HK-2 (cell line): ENCODE data around the gene TRRAP.
"Not testable (repeated sequence)": the region's sequence is repeated elsewhere in the genome, so short reads cannot be mapped to it uniquely, and the experiment has no call there.

ENCODE experiments used
- DNase-seq: peaks from one replicate; pipeline ENCODE4 v3.0.0-alpha.2; 2018; ENCODE audit not compliant: unreplicated experiment

Gene TRRAP

DNA sequence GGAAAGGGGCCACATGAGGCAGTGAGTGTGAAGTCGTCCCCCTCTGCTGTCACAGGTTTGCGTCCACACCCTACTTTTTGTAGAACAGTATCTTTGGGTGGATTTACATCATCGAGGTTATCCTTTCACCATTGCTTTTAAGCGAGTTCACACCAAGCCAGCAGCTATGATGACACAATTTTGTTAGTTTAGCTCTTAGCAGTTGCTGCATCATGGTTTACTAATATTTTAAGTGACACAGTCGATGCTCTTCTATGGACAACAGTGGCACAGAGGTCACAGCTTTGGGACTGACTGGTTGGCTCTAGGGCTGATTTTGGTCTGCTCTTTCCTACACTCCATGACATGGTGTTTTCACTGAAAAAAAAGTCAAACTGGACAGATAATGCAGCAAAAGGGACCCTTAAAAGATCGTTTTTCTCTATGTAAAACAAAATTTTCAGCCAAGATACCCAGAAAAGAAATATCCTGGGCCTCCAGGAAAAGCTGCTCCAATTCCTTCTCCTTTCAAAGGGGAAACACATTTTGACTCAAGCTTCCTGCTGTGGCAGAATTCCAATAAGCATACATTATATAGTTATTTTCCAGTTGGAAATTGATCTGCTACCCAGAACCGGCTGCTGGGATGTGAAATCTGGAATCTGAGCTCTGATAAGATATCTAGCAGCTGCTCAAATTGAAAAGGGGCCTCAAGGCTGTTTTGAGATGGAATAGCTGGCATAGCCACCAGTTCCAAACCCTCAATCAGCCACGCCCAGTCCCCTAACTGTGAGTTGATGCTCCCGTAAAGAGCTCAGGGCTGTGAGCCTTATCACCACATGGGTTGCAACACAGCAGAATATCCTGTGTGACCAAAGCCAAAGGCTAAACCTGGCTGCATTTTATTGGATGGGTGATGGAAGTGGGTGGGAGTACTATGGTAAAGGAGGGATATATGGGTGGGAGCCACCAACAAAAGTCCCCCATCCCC lies 151.4 kb downstream of the TRRAP start:
- DNase-seq, result no peak

GRCh38 chr7:99030457-99030856 lies 152.1 kb downstream of the TRRAP start:
- no peak for DNase-seq

- no peak for DNase-seq
These were observed 152.6 kb downstream of the TRRAP start for GRCh38 chr7:99030951-99031350.

GRCh38 chr7:99031496-99031895 lies 153.2 kb downstream of the TRRAP start:
- DNase-seq, result no peak

DNA sequence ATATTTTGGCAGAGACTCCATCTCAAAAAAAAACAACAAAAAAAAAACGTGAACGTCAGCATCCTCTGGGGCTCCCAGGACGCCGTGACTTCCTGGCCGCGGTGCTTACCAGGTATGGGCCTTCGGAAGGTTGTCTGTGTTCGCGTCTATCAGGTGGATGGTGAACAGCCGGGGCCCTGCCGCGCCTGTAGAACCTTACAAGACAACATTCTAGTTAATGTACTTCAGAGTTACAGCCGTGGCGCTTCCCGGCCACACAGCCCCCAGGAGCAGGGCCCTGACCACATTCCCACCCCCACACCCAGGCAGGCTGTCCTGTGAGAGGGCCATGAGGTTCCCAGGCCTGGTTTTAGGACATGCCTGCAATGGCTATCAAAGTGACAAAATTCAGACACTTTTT lies 154.6 kb downstream of the TRRAP start:
- no peak for DNase-seq

DNA sequence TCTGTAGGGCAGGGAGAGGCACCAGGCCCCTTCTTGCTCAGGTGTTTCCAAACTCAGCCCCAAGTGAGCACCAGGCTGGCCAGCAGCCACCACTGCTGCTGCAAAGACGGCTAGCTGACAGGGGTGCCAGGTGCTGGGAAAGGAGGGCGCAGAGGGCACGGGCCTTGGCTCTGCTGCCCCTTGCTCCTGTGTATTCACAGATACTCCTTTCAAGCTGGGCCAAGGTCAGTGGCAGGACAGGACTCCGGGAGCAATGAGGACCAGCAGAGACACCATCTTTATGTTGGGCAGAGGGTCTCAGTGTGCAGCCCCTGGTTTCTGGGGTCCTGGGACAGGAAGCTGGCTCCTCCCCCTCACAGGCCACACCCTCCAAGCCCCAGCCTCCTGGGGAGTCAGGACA lies 155.4 kb downstream of the TRRAP start:
- no peak for DNase-seq

DNA sequence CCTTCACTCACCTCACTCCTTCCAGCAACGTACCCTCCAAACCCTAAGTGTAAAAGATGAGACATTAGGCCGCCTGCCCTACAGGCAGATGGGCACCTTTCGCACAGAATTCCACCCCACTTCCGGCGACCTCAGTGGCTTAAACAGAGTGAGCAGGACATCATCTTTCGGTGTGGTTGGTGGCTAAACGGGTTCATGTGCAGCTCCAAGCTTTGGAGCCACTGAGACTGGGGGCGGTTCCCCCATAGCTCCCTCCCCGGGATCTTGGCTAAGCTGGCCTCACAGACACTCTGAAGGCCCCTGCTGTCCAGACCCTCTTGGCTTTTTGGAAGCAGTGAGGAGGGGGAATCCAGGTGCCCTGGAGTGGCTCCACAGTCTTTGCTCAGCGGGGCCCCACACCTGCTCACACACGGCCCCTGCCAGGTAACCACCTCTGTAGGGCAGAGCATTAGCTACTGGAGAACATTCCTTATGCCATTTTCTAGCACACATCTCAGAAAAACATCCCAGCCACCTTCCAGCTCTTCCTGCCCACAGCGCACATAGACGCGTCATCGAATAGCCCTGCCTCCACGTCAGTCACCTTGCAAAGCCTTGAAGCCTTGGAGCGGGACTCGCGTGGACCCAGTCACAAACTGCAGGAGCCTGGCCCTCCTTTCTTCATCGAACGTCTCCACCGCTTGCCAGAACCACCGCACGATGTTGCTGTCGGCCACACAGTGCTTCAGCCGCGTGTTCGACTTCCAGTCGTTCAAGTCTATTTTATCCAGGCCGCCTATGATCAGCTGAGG lies 156.8 kb downstream of the TRRAP start:
- no peak for DNase-seq

- DNase-seq, result no peak
These were observed 157.6 kb downstream of the TRRAP start for GRCh38 chr7:99035723-99036545.

GRCh38 chr7:99036546-99037111 lies 158.3 kb downstream of the TRRAP start:
- peak; percentile 20 for DNase-seq

DNA sequence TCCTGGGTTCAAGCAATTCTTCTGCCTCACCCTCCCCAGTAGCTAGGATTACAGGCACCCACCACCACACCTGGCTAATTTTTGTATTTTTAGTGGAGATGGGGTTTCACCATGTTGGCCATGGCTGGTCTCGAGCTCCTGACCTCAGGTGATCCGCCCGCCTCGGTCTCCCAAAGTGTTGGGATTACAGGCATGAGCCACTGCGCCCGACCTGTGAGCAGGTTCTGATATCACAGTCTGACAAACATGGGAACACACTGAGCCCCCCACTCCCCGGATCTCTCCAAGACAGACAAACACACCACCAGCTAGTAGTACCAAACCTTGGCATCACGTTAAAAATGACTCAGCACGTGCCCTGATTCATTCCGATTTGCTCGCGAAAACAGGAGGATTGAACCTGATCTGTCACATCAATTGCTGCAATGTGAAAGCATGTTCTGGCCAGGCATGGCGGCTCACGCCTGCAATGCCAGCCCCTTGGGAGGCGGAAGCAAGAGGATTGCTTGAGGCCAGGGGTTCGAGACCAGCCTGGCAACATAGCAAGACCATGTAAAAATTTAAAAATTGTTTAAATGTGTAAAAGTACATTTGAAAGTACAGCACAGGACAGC lies 159.1 kb downstream of the TRRAP start:
- no peak for DNase-seq

DNA sequence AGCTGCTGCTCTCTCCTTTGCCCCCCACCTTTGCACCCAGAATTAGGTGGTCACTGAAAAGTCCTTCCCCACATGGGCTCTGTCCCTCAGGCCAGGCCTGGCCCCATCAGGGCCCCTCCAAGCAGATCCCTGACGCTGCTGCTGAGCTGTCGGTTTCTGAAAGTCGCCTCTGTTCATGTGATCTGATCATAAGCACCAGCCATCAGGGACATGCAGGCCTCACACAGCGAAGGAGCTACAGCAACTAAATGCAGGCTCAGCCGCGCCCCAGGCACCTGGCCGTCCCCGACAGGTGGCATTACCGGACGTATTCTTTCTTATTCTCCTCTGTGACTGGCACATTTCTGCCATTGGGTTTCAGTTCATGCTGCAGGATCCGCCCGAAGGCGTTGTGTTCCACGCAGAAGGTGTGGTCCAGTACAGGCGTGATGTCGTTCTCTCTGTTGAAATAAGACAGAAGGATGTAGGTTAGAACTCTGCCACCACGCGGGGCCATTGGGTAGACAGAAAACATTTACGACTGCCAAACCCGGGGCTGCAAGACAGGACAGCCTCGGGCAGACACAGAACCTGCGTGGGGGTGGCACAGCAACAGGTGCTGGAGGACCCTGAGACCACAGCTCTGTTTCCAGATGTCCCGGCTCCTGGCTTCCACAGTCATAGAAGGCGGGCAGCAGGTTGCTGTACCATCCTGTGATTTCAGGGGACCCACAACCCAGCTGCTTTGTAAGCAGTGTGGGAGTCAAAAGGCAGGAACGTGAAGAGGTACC lies 159.9 kb downstream of the TRRAP start:
- DNase-seq, result no peak

DNA sequence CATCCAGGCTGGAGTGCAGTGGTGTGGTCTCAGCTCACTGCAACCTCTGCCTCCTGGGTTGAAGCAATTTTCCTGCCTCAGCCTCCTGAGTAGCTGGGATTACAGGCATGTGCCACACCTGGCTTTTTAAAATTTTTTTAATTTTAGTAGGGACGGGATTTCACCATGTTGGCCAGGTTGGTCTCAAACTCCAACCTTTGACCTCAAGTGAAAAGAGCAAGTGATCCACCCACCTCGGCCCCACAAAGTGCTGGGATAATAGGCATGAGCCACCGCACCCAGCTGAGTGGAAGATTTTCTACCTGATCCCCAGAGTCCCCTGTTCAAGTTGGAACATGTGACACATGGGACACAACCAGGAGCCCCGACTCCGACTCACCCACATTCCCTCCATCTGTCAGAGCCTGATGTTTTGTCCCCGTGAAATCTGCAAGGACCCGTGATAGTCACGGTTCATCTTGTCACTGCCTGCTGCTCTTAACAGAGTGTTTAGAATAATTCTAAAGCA lies 161.1 kb downstream of the TRRAP start:
- DNase-seq, result no peak

GRCh38 chr7:99040104-99040958 lies 162.0 kb downstream of the TRRAP start:
- peak; percentile 71 for DNase-seq

DNA sequence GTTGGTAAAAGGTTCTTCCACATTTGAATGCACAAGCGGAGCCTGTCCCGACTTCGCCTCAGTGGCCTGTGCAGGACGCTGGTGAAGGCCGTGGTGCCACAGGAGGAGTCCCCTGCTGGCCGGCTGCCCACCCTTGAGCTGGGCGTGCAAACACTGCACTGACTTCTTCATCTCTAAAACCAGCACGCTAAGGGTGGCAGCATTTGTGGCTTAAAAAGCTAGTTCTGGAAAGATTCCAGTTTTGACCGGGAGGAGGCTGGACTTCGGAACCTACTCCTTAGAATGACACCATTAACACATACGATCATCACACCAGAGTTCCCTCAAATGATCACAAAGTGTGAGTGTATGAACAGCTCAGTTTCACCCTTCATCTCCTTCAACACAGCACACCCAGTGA lies 163.2 kb downstream of the TRRAP start:
- DNase-seq, result no peak

DNA sequence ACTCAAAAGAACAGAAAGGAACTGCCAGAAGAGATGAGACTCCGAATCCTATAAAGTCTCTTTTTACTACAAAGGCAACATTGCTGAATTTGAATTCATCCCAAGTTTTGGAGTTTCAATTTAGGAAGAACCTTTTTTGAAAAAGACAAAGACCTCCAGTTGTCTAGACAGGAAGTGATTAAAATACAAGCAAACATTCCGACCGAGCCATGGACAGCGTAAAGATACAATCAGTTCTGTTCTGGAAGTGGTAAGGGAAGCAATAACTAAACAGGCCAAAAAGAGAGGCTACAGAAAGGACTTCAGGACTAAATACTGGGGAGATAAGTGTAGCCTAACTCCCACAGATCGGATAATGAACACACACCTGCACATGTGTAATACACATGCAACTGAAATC lies 164.6 kb downstream of the TRRAP start:
- no peak for DNase-seq

- not testable (repeated sequence) for DNase-seq
These were observed 166.5 kb downstream of the TRRAP start for GRCh38 chr7:99044858-99045257.

GRCh38 chr7:99046262-99046661 lies 167.9 kb downstream of the TRRAP start:
- DNase-seq, result not testable (repeated sequence)

DNA sequence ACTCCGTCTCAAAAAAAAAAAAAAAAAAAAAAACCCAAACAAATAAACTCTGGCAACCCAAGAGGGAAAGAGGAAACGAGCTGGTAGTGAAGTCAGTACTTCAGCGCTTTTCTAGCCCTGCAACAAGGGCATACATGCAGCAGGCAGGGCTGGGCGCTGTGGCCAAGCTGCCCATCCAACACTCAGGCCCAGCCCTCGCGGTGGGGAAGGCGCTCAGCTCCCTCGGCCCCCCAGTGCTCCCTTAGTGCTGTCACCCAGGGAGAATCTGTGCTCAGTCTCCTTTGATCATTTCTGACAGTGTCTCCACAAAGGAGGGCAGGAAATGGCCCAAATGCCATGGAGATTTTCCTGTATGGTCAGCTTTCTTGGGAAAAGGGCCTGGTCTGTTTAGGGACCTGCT lies 168.4 kb downstream of the TRRAP start:
- DNase-seq, result no peak

DNA sequence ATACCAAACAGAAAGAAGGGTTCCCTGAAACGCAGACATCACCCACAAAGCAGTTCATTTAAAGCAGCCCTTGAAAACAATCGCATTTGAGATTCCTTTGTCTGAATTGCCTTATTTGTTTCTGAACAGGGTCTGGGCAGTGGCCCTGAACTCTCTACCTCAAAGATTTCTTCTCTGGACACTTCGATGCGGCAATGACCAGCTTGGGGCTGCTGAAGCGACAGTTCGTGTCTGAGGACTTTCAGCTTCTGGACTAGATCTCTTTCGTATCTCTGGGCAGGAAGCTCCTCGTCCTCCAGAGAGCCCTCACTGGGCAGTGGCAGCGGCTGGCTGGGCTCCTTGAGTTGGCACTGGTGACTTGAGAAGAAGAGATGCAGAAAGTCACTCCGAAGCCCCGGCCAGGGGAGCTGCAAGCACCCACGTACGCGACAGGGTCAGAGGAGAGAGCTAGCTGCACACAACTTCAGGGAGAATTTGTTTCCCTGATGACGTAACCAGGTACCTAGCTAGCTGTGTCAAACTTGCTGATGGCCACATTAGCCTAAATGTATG lies 169.3 kb downstream of the TRRAP start:
- DNase-seq, result no peak
